Measurements from ENCODE around the gene RNU4-1. TPM values are rescaled to one million over a fixed set of nuclear protein-coding genes. Genes with fewer than 3 reads are reported as not detected.

The RNU4-1 gene
- total RNA-seq: under 0.01 TPM in 2 replicates

GRCh38 chr12:120292661-120293531, at the start of gene RNU4-1:
RNU4-1 (minus strand) TSS chr12:120293237.

GRCh38 chr12:120327593-120327992, 34.6 kb upstream of the RNU4-1 start, which contains the start of gene PLA2G1B:
PLA2G1B (minus strand) TSS chr12:120327779; CDS start chr12:120327753, 26 bp downstream.

GRCh38 chr12:120301962-120302815, 9.2 kb upstream of the RNU4-1 start, which contains the start of gene SIRT4:
SIRT4 (plus strand) TSS chr12:120302321; CDS start chr12:120303562, 1,241 bp downstream.

GRCh38 chr12:120265473-120266179, 27.4 kb downstream of the RNU4-1 start, which contains the start of gene PXN:
PXN (minus strand) TSS chr12:120265730; CDS start chr12:120265629, 101 bp downstream.

Other genes with a start within 250 kb of the RNU4-1 start
- 26.2 and 31.4 TPM in 2 replicates for gene RAB35, start 176.5 kb downstream of the RNU4-1 start, total RNA-seq
- 73.0 and 79.4 TPM in 2 replicates for gene GCN1, start 98.5 kb downstream of the RNU4-1 start, total RNA-seq
- gene RPLP0, start 92.1 kb downstream of the RNU4-1 start, total RNA-seq: 4,524 and 5,298 TPM in 2 replicates
- 90.6 and 93.2 TPM in 2 replicates for gene PXN, start 27.5 kb downstream of the RNU4-1 start, total RNA-seq
- gene RNU4-2, start 1.3 kb downstream of the RNU4-1 start, total RNA-seq: under 0.01 TPM in 2 replicates
- gene SIRT4, start 9.1 kb upstream of the RNU4-1 start, total RNA-seq: 0.49 and 0.89 TPM in 2 replicates
- gene PLA2G1B, start 34.5 kb upstream of the RNU4-1 start, total RNA-seq: not detected in 2 replicates
- gene MSI1, start 75.9 kb upstream of the RNU4-1 start, total RNA-seq: 0.63 and 2.0 TPM in 2 replicates
- gene COX6A1, start 144.9 kb upstream of the RNU4-1 start, total RNA-seq: 737 and 758 TPM in 2 replicates
- gene TRIAP1, start 153.1 kb upstream of the RNU4-1 start, total RNA-seq: 14.5 and 19.4 TPM in 2 replicates
- gene GATC, start 153.2 kb upstream of the RNU4-1 start, total RNA-seq: 17.2 and 17.3 TPM in 2 replicates
- 90.3 and 147 TPM in 2 replicates for gene SRSF9, start 176.5 kb upstream of the RNU4-1 start, total RNA-seq
- gene DYNLL1, start 202.9 kb upstream of the RNU4-1 start, total RNA-seq: 255 and 374 TPM in 2 replicates
- gene COQ5, start 235.9 kb upstream of the RNU4-1 start, total RNA-seq: 16.2 and 17.9 TPM in 2 replicates
- gene RNF10, start 241.1 kb upstream of the RNU4-1 start, total RNA-seq: 61.3 and 80.2 TPM in 2 replicates